Kidney tubule cell (primary cell): ENCODE measurements around the gene LHFPL2.
"Not testable (repeated sequence)": the region's sequence is repeated elsewhere in the genome, so short reads cannot be mapped to it uniquely, and the experiment has no call there.

Experiments
- DNase-seq: peaks from one replicate; pipeline ENCODE4 v3.0.0-alpha.2; 2018; ENCODE audit warnings: low spot score

The LHFPL2 gene

GRCh38 chr5:78467752-78468357, 180.7 kb downstream of the LHFPL2 start:
- DNase-seq = peak; percentile 44

GRCh38 chr5:78467140-78467539, 181.4 kb downstream of the LHFPL2 start:
- DNase-seq = no peak

GRCh38 chr5:78458843-78459242, 189.7 kb downstream of the LHFPL2 start:
- no peak for DNase-seq

- not testable (repeated sequence) for DNase-seq
These were observed 191.1 kb downstream of the LHFPL2 start for GRCh38 chr5:78457507-78457906.

GRCh38 chr5:78449103-78449502, 199.5 kb downstream of the LHFPL2 start:
- no peak for DNase-seq

GRCh38 chr5:78447775-78448424, 200.7 kb downstream of the LHFPL2 start:
- DNase-seq = no peak
